Left hindlimb (tissue), 1 donor: Measurements from ENCODE around the gene TLNRD1.
"Not testable (repeated sequence)": the region's sequence is repeated elsewhere in the genome, so short reads cannot be mapped to it uniquely, and the experiment has no call there.

Source experiments
- DNase-seq: peaks from one replicate; pipeline ENCODE4 v3.0.0-alpha.2; 2018

The TLNRD1 gene

DNA sequence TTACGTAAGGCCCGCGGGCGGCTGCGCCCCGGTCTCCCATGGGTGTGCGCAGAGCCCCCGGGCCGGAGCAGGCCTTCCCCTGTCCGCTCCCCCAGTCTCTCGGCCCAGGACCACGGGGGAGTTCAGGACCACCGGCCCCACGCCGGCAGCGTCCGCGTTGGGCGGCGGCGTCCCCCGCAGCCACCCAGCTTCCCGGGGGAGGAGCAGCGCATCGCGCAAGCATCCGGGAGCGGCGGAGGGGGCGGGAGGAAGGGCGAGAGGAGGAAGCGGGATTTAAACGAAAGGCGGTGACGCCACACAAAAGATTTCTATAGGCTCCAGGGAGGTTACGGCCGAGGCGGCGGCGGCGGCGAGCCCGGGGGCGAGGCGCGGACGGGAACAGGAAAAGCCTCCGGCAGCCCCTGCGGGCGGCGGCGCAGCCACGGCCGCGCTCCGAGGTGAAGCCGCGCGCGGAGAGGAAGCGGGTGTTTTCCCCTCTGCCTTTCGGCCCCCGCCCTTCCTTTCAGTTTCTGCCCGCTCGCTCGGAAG, at the start of gene TLNRD1:
TSS of gene TLNRD1 (plus strand) at position 300 of the 528 bp plus-strand sequence. CDS start 1,349 bp downstream, outside the sequence.
- peak; percentile 94 for DNase-seq

DNA sequence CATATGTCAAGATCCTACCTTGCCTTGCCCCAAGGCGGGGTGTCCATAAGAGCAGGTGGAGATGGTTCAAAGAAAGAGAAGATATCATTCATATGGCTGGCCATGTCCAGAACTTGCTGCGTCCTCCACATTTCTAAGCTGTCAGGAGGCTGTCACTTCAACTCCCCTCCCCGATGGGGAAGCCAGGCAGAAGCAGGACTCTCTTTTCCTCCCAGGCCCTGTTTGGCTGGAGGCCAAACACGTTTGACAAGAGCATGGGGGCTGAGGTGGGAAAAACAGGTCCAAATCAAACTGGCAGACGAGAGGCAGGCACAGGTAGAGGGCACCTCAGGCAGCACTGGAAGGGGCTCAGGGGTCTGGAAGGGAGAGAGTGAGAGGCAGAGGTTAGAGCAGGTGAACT, 48.8 kb upstream of the TLNRD1 start:
- DNase-seq, result no peak

DNA sequence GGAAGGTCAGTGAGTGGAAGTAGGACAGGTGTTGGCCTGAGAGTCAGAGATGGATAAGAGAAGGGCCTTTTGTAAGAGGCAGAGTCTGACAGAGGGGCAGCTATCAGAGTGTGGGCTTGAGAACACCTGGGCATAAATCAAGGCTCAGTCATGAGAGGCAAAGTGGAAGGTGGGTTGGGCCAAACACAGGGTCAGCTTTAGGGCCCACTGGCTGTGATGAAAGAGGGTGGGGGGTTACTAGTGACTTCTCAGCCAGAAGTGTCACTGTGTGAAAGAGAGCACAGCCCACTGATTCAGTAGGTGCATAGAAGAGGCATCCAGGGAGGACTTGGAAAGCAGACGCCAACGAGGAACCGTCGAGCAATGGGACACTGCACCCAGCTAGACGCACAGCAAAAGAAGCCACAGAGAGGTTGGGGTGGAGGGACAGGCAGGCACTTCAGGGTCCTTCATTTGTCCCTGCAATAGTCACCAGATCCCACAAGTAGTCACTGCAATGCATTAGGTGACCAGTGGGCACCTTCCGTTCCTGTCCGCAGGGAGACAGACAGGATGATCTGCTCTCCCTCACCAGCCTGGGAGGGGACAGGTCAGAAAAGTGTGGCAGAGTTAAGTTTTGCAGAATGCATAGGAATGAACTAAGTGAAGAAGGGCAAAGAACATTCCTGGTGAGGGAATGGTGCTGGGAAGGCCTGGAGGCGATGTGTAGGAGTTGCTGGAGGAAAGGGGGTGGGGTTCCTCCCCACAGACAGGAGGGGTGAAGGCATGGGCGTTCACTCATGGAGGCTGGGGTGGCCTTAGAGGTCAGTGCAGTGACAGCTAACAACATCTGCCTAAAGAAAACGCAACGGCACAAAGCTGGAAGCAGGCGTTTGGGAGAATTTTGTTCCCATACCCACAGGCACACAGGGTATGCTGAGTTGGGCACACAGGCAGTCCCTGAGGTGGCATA, 47.4 kb upstream of the TLNRD1 start:
- DNase-seq, result no peak

DNA sequence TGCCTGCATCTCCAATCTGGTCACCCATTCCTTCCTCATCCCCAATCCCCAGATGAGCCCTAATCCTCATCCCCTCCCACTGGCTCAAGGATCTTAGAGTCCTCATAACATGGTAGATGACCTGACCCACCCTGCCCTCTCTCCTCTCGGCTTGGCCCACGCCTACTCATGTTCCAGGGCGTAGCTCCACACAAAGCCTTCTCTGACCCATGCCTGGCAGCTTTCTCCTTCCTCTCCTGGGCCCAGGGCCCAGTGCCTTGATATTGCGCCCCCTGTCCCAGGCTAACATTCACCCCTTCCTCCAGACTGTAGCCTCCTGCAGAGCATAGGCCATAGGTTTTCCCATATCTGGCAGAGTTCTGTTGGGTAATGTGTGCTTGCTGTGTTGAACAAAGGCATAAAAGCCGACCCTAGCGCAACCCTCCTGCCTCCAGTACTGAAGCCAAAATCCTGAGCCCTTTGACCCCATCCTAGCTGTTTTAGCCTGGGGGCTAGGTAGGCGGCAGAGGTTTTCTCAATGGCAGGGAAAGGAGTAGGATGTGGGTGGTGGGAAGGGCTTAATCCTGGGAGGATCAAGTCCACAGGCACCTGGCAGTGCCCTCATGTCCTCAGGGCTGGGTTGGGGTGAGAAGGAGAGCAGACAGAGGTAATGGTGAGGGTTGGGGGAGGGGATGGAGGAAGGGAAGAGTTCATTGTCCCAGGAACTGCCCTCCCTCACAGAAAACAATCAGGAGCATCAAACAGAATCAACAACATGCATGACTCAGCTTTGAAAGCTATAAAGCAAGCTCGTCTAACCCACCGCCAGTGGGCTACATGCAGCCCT, 46.6 kb upstream of the TLNRD1 start:
- DNase-seq, result no peak

DNA sequence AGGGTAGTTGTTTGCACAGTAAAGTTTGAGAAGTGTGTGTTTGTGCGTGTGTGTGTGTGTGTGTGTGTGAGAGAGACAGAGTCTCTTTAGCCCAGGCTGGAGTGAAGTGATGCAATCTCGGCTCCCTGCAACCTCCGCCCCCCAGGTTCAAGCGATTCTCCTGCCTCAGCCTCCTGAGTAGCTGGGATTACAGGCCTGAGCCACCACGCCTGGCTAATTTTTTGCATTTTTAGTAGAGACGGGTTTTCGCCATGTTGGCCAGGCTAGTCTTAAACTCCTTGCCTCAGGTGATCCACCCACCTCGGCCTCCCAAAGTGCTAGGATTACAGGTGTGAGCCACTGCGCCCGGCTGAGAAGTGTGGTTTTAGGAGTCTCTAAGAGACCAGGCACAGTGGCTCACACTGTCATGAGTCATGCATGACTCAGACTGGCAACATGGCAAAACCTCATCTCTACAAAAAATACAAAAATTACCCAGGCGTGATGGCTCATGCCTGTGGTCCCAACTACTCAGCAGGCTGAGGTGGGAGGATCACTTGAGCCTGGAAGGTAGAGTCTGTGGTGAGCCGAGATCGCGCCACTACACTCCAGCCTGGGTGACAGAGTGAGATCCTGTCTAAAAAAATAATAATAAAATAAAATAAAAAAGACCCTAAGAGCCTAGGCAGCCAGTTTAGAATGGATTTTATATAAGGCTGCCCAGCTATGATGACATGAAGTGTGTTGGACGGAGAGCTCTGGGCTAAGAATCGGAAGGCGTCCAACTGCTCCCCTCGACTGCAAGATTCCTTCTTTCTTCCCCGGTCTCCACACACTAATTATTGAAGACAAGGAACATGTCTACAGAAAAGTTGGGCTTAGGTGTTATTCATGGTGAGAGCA, 44.9 kb upstream of the TLNRD1 start:
- not testable (repeated sequence) for DNase-seq

DNA sequence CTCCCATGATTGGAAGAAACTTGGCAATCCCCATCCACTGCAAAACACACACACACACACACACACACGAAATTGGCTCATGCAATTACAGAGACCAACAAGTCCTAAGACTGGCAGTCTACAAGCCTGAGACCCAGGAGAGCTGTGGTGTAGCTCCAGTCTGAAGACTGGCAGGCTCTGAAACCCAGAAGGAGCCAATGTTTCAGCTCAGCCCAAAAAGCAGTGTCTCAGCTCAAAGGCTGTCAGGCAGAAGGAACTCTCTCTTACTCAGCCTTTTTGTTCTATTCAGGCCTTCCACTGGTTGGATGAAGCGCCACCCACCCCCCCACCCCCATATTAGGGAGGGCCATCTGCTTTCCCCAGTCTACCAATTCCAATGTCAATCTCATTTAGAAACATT, 43.2 kb upstream of the TLNRD1 start:
- DNase-seq, result no peak

DNA sequence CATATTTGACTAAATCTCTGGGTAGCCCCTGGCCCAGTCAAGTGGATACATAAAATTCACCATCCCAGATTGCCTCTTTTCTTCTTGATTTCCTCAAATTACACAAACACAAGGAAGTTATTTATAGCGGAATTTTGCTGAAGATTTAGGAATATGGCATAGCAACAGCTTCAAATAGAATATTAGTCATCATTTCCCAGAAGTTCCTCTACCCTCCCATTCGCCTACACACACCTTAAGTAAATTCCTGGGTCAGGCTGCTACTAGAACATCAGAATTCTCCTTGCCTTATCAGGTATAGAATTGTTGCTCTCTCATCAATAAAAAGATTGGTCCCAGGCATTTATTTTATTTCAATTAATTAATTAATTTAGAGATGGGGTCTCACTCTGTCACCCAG, 42.7 kb upstream of the TLNRD1 start:
- no peak for DNase-seq

DNA sequence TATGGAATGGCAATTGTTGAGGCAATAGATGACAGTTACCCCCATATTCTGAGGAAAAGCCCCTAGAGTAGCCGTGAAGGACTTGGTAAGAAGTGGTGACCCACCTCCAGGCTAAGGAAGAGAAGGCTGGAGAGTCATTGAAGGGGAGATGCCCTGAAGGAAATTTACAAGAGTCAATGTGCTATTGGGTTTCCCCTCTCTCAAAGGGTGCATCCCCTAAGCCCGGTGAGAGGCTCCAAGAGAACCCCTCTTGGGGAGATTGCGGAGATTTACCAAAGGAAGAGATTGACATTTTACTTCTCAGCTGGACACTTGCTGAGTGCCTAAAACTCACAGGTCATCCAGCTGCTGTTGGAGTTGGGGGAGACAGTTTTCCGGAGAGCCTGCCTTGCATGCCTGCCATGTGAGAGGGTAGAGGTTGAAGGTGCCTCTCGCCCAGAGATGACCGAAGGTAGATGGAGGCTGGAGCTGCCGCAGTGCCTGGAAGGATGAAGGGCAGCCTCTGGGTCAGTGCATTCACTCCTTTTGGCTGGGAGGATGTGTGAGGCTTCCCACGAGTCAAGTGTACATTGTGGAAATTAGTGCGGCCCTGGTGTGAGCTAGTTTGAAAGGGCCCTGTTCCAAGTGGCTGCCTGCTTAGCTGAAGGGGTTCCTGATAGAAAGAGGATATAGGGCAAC, 41.8 kb upstream of the TLNRD1 start:
- no peak for DNase-seq

DNA sequence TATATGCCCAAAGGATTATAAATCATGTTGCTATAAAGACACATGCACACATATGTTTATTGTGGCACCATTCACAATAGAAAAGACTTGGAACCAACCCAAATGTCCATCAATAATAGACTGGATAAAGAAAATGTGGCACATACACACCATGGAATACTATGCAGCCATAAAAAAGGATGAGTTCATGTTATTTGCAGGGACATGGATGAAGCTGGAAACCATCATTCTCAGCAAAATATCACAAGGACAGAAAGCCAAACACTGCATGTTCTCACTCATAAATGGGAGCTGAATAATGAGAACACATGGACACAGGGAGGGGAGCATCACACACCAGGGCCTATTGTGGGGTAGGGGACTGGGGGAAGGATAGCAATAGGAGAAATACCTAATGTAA, 35.3 kb upstream of the TLNRD1 start:
- DNase-seq, result not testable (repeated sequence)

DNA sequence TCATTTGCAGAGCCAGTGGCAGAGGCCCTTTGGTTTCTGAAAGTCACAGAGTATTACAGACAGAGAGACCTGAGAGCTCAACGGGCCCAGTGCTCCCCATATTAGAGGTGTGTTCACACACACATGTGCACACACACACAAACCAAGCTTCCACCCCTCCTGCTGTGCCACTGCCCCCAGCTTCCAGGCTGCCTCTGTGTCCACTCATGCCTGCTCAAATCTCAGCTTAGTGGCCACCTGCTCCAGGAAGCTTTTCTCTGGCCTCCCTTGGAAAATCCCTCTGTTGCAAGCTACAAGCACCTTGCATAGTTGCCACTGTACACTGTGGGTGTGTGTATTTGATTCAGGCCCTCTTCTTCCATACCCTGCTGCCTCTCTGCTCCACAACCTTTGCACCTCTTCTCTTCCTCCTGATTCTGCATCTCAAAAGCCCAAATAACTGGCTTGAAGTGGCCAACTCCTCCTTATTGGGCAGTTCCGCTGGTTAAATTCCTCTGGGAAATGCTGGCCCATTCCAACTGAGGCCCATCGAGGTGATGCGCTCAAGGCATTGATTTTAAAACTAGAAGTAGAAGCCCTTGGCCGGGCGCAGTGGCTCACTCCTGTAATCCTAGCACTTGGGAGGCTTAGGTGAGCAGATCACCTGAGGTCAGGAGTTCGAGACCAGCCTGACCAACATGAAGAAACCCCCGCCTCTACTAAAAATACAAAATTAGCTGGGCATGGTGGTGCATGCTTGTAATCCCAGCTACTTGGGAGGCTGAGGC, 34.1 kb upstream of the TLNRD1 start:
- no peak for DNase-seq

DNA sequence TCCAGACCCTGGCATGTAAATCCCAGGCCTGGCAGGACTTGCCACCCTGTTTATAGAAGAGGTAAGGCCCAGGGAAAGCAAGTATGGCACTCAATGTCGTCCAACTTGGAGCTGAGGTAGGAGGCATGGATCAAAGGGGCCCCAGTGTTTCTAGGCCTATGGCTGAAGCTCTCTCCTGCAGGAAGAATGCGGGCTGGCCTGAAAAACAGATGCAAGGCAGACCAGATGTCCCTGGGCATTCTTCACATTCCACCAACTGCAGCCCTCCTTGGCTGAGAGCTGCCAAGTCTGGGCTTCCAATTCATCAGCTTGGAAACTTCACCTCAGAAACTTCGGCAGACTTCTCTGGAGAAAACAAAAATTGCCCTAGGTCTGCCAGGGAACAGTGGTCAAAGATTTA, 33.3 kb upstream of the TLNRD1 start:
- peak; percentile 54 for DNase-seq

DNA sequence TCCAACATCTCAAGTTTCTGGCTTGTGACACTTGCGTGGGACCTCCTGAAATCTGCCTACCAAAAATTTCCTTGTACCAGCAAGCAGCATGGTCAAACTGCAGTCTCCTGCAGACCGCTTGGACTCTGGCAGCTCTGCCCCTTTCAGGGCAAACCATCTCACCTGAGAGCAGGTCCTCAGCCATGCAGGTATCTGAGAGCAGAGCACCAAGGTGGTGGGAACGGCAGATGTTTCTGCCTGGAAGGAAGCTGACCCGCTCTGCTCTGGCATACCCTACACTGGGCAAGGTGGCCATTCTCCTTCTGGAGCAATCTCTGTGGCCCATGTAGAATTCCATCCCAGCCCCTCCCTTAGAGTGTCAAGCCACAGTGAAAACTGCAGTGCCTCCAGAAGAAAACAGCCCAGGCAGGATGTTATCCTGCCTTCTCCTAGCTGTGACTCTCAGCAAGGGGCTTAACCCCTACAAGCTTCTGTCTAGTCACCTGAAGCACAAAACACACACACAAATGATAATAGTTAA, 32.7 kb upstream of the TLNRD1 start:
- no peak for DNase-seq

DNA sequence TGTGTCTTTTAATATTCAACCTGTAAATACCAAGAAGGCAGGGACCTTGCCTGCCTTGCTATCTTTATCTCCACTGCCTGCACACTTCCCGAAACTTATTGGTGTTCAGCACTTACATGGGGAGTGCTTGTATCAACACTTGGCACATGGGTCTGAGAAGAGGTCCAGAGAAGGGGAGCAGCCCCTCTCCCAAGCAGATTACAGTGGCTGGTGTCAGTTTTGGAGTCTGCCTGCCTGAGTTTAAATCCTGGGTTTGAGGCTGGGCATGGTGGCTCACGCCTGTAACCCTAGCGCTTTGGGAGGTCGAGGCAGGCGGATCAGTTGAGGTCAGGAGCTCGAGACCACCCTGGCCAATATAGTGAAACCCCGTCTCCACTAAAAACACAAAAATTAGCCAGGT, 31.4 kb upstream of the TLNRD1 start:
- DNase-seq, result no peak

DNA sequence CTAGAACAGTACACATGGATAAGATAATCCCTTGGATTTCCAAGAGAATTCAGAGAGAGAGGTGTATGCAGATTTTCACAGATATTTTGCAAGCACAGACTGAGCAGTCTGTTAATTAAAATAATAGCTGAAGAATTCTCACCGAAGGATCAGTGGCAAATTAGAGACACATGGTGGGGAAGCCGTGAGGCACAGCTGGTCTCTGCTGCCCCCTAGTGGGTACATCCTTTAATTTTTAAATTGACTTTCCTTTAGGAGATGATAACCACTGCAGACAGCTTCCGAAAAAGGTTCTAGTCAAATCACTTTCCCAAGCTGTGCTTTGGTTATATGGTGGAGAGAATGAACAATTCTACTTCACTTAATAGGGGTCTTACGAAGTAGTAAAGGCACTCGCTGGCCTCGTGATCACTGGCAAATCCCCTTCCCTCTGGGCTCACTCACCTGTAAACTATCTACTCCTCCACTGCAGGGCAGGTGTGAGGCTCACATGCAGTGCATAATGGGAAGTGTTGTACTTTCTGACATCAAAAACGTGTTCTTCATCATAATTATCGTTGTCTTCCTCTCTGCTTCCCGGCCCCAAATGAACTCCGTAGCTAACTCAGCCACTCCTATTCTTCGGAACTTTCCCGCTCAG, 30.6 kb upstream of the TLNRD1 start:
- peak; percentile 59 for DNase-seq

DNA sequence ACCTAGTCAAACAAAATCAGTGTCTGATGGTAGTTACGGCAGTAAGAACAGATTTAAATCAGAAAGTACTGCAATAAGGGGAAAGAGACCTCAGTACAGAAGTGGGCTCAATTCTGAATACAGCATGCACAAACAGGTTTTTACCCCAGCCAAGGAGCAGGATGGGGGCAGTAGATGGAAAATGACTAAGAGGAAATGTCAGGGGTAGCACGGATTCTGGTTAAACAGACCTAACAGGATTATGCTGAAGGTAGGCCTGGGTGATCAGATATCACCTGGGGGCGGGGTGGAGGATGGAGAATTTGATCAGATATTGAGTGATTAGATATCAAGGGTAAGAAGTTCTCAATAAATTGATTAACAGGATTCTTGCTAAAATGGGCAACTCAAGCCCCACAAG, 30.1 kb upstream of the TLNRD1 start:
- DNase-seq, result no peak

DNA sequence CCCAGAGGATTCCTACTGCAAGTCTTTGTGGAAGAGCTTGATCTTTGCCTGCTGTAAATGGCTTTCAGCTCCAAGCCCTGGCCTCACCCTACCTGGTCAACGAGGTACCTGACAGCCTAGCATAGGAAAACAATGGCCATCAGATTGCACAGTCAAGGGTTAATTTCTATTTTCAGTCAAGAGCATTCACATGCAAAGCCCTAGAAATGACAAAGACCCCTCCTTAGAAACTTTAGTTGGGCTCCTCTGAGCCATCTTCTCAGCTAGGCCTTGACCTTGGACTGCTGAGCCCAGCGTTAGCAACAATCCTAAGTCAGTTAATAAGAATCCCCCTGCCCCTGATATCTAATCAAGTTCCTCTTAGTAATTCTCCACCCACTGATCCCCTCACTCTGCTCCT, 29.6 kb upstream of the TLNRD1 start:
- no peak for DNase-seq

DNA sequence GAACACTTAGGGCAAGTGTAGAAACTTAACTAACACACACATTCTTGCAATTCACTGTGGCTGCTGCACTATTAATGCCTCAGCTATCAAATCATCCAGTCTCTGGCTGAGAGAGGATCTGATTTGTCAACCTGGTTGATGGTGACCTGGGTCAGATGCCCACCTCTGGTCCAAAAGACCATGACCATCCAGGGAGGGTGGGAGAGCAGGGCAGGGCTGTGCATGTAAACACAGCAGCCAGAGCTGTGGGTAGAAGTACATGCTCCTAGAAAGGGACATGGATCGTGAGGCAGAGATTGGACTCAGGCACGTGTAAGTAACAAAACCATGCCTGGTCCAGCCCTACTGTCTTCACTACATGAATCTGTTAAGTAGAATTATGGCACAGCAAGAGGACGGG, 28.4 kb upstream of the TLNRD1 start:
- DNase-seq, result no peak

DNA sequence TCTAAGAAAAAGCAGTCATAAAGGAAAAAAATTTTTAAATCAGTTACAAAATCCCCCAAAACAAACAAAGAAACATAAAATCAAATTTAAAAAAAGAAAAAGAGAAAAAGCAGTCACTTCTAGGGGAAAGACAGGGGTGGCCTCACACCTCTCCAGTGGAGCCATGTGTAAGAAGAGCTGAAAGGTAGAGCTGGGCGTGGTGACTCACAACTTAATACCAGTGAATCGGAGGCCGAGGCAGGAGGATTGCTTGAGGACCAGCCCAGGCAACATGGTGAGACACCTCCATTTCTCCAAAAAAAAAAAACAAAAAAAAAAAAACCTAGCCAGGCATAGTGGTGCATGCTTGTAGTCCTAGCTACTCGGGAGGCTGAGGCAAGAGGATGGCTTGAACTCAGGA, 25.8 kb upstream of the TLNRD1 start:
- no peak for DNase-seq

DNA sequence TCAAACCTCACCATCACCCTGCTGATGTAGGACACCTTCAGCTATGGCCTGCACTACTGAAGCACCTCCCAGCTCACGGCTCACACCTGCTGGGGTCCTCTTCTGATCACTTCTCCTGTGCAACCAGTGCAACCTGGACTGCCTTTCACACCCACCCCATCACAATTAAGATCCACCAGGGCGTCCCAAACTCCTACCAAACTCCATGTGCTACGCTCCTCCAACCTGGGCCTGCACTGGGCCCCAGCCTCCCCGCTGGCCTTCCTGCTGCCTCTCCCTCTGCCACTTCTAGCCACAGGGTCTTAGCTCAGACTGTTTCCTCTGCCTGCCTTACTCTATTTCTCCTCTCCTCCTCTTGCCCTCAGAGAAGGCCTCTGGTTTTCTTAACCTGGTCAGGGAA, 23.9 kb upstream of the TLNRD1 start:
- DNase-seq, result no peak

DNA sequence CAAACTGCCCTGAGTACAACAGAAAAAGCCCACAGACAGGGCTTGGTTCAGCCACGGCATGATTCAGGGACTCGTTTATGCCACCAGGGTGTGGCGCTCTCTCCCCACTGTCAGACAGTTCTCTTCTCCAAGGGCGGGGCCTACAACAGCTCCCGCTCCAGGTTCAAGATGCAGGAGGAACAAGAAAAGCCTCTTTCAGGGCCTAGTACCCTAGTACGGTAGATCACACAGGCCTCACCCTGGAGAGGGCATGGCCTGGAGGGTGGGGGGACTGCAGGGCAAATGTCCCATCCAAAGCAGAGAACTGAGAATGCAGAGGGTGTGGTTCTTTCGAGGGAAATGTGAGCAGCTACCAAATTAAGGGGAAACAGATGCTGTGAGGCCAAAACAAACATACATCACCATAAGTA, 23.1 kb upstream of the TLNRD1 start:
- DNase-seq, result peak; percentile 67
